ENCODE measurements around the gene DST.

The DST gene

GRCh38 chr6:56430629-56431600 lies 211.8 kb downstream of the DST start:
- no peak for DNase-seq

GRCh38 chr6:56424542-56425083 lies 218.1 kb downstream of the DST start:
- no peak for DNase-seq

GRCh38 chr6:56424064-56424463 lies 218.6 kb downstream of the DST start:
- no peak for DNase-seq

DNA sequence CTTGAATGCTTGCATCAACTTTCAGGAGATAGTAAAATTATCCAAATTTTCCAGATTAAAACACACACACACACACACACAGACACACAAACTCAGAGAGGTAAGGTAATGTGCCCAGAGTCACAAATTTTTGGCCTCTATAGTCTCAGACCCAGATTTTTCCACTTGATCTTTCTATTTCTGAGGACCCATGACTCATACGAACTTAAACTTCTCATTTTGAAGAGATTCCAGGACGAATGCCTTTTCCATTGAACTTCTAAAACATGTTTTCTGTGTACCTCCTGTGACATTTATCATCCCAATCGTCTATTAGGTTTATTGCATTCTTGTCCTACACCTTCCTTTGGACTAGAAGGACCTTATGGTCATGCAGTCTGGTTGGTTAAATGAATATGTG lies 222.4 kb downstream of the DST start:
- DNase-seq = no peak

DNA sequence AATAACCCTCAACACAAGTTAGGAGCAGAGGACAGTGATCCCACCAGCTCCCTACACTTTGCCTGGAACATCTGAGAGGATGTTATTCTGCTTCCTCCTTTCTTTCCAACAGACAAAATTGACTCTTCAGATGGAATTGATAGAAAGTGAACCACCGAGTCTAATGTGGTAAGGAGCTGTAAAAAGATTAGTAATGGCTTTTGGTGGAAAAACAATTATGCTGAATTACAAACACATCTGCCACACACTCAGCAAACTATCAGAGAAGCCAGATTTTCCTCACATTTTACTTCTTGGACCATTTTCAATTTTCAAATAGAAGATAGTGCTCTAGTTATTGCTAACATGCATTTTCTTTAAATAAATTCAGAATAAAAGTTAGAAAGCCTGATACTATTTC lies 223.5 kb downstream of the DST start:
- no peak for DNase-seq

- DNase-seq = no peak
Measured at GRCh38 chr6:56417823-56418222, 224.9 kb downstream of the DST start.

DNA sequence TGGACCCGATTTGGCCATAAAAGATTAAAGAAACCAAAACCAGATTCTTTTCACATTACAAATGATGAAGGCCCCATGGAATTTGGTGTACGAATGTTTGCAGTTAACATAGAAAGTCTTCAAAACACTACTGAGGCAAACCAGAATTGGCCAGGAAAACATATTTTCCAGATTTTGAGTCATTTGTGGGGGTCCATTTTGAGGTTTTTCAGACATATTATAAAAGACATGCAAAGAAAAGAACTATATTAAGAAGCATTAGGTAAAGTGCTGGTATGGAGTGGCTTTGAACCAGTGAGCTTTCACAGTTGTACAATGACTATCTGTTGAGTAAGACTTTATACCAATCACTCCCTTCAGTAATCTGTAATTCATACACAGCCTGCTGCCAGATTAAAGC lies 226.4 kb downstream of the DST start:
- DNase-seq = no peak

DNA sequence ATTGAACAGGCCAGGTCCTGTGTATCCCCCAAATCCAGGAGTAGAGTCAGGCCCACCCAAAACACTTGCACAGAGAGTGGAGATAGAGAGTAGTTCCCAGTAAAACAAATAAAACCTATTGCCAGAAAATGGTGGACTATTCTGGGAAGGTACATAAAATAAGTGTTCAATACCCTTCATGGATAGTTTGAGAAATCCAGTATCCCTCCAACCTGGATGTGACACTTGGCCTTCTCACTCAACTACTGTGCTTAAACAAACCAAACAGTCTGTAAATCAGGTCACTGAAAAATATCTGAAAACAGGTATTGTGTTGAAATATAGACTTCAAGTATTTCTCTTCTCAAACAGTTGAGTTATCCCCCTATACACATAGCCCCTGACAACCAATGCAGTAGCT lies 233.7 kb downstream of the DST start:
- no peak for DNase-seq
